OCI-LY3 (cell line): ENCODE results near the gene TMEM51.

Experiments
- CTCF ChIP-seq: fragments of 200-600, 300-600 bp; sonication (generic); IDR thresholded peaks from 2 replicates; pipeline ENCODE4 v1.5.1; 2014; ENCODE audit warnings: antibody characterized with exemption, low read length, low read depth
- EZH2phosphoT487 ChIP-seq: fragments of 200-600 bp; shearing (Covaris generic); IDR thresholded peaks from 2 replicates; pipeline ENCODE4 v1.6.1; 2018; ENCODE audit warnings: antibody characterized with exemption, mixed run types, low read depth

GRCh38 chr1:15191770-15192169 is 38.2 kb downstream of the TMEM51 start:
- no peak for TF ChIP-seq EZH2phosphoT487
- no peak for TF ChIP-seq CTCF
